GM18868 (cell line): Measurements from ENCODE around the gene MERTK.
"Not testable (repeated sequence)": the region's sequence is repeated elsewhere in the genome, so short reads cannot be mapped to it uniquely, and the experiment has no call there.

Experiments used
- ATAC-seq: cut with Tn5 transposase; IDR thresholded peaks from one replicate; pipeline ENCODE4 v1.9.1; 2021; ENCODE audit warnings: mild to moderate bottlenecking, moderate library complexity; ENCODE audit not compliant: unreplicated experiment

MERTK gene

DNA sequence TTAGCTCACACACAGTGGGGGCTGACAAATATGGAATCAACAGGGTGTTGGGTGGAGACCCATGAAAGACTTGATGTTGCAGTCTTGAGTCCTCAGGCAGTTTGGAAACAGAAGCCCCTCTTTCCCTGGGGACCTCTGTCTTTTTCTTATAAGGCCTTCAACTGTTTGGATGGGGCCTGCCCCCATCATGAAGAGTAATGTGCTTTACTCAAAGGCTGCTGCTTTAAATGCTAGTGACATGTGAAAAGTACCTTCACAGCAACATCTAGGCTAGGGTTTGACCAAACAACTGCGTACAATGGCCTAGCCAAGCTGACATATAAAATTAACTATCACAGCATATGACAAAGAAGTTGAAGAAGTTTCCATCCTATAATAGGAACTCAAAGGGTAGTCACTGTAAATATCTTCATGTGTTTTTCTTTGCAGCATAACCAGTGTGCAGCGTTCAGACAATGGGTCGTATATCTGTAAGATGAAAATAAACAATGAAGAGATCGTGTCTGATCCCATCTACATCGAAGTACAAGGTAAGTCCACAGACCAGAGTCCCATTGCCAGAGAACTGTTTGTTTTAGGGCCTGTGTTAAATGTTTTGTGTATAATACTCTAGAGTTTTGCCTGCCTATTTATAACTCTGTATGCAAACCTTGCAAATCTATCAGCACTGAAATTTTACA is 46.3 kb downstream of the MERTK start:
- no peak for ATAC-seq

DNA sequence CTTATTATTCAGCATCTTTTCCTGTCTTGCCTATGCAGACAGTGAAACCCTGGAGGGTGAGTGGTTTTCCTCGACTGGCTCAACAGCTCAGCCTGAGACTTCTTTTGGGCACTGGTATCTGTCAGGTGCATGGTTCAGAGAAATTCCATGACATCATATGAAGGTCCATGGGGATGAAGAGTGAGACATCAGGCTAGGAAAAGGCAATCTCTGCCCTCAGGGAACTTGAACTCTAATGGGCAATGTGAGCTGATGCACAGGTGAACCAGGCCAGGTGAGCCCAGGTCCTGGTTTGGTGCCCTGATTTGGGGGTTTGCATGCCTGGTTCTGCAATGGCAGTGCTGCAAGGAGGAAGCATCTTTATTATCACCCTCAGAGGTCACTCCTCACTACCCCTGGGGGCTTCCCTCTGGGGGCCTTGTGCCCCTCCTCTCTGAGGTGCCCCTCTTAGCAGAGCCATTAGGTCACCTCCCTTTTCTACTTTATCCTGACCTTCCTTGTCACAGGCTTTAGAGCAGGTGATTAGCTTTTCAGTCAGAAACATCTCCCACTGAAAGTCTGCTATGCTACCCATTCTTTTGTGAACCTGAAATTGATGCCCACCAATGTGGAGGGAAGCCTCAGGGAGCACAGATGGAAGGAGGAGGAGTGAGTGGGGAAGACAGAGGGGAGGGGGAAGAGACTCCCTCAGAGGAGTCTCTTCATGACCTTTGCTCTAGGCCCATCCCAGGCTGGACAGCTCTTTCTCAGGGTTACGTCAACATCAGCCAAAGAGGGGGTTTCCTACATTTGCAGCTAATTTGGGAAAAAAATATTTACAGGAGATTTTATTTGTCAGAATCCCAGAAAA is 47.3 kb downstream of the MERTK start:
- no peak for ATAC-seq

DNA sequence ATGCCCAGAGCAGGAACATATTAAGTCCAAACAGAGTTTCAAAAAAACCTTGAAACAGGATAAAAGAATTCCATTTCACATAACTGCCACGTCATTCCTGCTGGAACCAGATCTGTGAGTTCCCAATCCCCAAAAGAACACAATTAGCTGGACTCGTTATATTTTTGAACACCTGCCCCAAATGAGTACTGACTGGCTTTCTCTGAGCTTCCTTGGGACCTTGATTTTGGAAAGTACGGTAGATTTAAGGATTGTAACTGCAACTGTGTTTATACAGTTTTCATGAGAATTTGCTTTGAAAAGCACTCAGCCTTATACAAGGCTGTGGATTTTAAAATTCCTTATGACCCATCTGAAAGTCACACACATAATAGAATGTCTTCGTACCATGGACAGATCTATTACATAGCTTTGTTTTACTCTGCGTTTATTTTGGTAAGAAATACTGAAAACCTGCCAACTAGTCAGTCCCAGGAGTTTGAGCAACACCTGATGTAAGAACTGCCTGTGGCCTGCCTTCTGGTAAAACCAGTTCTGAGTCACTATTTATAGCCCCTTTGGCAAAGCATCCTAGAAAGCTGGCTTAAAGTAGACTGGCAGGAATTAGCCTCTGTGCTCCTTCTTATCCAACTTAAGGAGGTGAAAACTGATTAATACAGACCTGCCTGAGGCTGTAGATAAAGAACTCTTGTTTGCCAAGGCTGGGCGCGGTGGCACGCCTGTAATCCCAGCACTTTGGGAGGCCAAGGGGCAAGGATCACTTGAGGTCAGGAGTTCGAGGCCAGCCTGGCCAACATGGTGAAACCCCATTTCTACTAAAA is 48.1 kb downstream of the MERTK start:
- no peak for ATAC-seq

DNA sequence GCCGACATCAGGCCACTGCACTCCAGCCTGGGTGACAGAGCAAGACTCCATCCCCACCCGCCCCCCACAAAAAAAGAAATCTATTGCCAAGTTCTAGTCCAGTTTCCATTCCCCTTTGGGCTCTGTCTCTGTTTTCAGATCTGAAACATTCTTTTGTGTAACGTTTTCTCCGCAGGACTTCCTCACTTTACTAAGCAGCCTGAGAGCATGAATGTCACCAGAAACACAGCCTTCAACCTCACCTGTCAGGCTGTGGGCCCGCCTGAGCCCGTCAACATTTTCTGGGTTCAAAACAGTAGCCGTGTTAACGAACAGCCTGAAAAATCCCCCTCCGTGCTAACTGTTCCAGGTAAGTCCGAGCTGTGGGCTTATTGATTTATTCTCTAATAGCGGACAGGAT is 48.8 kb downstream of the MERTK start:
- no peak for ATAC-seq

DNA sequence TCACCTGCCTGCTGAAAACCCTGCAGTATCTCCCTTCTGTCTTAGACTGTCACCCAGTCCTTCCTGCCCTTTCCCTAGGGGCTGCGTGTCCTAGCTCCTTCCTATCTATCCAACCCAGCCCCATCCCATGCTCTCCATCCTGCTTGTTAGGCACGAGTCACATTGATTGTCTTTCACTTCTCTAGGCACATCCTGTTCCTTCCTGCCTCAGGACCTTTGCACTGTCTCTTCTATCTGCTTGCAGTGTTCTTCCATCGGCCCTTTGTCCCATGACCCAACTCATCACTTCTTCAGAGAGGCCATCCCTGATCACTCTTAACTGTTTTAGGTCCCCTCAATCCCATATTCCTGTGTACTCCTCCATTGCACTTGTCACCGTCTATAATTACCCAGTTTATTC is 50.4 kb downstream of the MERTK start:
- ATAC-seq = no peak

DNA sequence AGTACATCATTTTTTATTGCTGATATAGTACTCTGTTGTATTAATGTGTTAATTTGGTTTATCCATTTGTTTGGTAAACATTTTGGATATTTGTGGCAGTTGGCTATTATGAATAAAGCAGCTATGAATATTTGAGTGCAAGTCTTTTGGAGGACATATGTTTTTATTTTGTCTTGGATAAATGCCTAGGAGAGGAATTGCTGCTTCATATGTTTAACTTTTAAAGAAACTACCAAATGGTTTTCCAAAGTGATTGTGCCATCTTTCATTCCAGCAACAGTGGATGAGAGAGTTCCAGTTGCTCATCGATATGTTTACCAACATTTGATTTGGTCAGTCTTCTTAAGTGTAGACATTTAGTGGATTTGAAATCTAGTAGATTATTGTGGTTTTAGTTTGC is 51.8 kb downstream of the MERTK start:
- no peak for ATAC-seq

DNA sequence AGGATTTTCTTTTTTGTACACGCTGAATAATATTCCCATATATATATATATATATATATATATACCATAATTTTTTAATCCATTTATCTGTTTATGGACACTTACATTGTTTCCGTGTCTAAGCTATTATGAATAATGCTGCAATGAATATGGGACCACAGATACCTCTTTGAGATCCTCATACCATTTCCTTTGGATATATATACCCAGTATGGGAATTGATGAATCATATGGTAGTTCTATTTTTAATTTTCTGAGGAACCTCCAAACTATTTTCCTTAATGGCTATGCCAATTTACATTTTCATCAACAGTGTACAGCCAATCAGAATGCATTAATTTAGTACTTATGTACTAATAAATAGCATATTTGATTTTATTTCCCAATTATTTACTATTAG is 53.1 kb downstream of the MERTK start:
- ATAC-seq = no peak

DNA sequence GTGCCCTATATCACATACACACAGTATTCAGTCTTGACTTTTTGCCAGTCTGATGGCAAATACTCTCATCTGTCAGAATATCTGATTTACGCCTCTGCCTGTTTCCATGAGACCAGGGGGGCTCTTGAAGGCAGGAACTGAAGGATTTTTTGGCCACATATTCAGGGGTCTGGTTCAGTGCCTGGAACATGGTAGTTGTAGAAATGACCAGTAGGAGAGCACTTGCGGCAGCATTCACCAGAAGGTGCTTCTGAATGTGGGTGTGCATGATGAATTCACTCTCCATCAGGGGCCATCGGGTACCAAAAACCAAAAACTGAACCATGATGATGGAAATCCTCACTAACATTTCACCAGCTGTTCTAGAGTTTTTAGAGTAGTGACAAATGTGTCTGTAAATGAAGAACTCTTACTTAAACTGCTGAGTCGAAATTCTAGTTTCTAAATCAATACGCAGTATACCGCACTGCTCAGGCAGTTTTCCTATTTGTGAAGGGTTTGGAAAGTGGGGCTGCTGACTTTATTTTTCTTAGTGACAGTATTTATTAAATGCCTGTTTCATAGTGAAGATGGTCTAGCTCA is 54.6 kb downstream of the MERTK start:
- ATAC-seq = no peak

DNA sequence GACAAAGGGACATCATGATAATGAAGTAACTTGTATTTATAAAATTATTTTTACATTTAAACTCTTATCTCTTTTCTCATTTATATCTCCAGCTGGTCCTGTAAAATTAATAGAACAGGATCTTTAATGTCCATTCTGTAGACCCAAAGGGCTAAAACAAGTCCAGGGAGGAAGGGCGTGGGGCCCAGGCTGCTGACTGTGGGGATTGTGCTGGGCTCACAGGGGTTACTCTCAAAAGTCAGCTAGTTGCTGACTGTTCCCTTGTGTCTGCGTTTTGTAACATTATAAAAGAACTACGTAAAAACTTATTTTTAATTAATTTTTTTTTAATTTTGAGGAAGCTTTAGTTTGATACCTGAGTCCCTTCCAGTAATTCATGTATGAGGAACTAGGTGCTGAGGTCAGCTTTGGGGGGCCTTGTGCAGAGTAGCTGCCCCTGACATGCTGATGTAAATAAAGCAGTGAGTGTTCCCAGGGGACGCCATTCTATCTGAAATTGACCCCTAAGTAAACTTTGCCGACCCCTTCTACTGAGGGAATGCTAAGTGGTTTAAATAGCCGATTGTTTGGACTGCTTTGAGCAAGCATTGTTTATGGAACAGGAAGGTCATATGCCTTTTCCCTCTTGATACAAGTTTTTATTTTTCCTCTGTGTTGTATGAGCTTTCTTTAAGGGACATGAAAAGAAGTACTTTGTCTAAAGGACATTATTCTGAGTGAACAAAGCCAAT is 56.4 kb downstream of the MERTK start:
- ATAC-seq = no peak

DNA sequence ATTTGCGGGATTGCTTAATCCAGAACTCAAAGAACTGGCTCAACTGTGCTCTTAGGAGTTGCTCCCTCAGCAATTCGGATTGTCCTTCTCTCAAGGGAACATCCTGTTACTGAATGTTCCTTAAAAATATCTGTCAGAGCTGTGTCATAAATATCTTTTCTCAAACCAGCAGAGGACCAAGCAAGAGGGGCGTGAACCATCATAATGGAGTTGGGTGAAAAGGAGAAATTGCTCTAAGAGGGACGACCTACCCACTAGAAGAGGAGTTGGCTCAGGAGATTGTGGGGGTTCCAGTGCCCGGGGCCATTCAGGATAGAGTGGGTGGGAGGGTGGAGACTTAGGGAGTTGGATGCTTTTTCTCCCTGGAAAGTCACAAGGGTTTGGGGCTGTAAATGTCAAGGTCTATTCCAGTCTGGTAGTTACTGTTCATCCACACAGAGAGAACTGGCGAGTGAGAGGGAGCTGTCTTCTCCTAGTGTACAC is 59.5 kb downstream of the MERTK start:
- no peak for ATAC-seq

DNA sequence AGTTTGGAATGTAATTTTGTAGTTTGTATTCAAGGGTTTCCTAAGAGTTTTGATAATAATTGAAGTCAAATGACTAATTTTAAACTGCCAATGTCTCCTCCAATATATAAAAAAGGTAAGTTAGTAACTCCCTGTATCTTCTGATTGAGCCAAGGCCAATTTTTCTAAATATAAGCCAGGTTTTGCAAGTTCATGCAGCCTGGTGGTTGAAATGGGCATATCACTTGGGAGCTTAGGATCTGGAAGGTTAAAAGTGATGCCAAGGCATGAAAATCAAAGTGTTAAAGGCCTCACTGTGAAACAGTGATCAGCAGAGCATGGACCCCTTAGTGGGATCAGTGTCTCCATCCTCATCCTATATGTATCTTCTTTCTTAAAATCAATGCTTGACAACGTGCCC is 60.5 kb downstream of the MERTK start:
- no peak for ATAC-seq

DNA sequence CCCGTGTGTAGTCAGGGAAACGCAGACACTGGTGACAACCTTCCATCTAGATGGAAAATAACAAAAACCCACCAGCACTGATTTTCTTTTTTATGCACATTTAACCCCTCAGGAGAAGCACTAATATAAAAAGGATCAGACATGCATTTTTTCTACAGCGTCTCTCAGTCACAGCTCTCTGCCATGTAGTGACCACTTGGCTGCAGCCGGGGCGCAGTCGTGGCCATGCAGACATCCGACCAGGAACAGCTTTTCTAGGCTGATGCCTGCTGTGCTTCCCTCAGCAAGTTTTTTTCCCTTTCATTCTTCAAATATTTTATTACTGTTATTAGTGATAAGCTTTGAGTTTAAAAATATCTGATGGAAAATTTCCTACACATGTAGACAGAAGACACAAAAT is 63.3 kb downstream of the MERTK start:
- no peak for ATAC-seq

DNA sequence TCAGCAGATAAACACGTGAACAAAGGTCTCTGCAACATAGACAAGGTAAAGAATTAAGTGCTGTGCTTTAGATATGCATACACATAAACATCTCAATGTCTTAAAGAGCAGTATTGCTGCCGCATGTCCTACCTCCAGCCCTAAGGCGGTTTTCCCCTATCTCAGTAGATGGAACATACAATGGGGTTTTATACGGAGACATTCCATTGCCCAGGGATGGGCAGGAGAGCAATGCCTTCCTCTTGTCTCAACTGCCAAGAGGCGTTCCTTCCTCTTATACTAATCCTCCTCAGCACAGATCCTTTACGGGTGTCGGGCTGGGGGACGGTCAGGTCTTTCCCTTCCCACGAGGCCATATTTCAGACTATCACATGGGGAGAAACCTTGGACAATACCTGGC is 64.7 kb downstream of the MERTK start:
- not testable (repeated sequence) for ATAC-seq

DNA sequence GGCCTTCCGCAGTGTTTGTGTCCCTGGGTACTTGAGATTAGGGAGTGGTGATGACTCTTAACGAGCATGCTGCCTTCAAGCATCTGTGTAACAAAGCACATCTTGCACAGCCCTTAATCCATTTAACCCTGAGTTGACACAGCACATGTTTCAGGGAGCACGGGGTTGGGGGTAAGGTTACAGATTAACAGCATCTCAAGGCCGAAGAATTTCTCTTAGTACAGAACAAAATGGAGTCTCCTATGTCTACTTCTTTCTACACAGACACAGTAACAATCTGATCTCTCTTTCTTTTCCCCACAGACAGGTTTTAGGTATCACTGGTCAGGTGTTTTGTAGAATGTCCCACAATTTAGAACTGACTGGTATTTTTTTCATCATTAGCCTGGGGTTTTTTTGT is 65.1 kb downstream of the MERTK start:
- ATAC-seq = not testable (repeated sequence)

DNA sequence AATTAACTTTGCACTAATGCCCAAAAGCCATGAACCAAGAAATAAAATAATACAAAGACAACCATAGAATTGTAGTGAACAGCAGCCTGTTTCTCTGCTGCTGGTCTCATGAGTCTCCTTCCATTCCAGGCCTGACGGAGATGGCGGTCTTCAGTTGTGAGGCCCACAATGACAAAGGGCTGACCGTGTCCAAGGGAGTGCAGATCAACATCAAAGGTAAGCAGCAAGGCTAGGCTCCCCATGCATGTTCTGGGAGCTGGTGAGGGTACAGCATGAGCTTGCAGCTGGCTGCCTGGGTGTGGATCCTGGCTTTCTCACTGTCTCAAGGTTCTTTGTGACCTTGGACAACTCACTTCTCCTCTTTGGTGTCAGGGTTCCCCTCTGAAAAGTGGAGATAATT is 66.7 kb downstream of the MERTK start:
- no peak for ATAC-seq

DNA sequence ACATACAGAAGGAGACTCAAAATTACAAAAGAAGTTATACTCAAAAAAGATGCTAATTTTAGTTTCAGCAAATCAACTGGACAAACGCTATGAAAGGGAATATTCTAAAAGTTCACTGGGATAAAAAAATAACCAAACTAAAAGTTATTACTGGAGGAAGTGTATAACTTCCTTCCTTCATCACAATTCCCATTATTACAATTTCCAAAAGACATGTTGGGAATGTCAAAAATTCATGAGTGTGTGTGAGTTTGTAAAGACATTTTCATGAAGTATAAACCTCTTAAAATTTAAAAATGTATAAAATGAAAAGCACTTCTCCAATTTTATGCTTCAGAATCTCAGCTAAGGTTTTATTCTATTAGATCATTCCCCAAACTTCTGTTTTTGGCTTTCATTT is 67.8 kb downstream of the MERTK start:
- ATAC-seq = no peak

DNA sequence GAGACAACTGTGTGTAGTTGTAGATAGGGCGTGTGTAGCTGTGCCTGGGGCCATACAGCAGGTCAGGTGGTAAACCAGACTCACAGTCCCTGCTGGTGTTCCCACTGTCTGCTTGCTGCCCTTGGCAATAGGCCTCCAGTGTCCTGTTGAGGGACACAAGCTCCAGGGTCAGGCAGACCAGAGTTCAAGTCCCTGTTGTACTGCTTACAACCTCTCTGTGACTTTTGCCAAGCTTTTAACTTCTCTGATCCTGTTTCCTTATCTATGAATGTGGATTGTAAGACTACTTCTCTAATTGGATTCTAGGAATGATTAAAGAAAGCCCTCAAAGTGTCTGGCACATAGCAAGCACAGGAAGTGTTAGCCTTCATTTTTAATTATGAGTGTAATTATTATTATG is 68.6 kb downstream of the MERTK start:
- no peak for ATAC-seq

DNA sequence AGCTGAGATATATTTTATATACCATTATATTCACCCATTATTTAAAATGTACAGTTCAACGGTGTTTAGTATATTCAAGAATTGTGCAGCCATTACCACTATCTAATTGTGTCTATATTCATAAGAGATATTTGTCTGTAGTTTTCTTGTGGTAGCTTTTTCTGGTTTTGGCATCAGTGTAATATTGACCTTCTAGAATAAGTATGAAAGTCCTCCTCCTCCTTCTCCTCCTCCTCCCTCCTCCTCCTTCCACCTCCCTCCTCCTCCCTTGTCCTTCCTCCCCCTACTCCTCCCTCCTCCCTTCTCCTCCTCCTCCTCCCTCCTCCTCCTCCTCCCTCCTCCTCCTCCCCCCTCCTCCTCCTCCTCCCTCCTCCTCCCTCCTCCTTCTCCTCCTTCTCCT is 72.0 kb downstream of the MERTK start:
- ATAC-seq = no peak

DNA sequence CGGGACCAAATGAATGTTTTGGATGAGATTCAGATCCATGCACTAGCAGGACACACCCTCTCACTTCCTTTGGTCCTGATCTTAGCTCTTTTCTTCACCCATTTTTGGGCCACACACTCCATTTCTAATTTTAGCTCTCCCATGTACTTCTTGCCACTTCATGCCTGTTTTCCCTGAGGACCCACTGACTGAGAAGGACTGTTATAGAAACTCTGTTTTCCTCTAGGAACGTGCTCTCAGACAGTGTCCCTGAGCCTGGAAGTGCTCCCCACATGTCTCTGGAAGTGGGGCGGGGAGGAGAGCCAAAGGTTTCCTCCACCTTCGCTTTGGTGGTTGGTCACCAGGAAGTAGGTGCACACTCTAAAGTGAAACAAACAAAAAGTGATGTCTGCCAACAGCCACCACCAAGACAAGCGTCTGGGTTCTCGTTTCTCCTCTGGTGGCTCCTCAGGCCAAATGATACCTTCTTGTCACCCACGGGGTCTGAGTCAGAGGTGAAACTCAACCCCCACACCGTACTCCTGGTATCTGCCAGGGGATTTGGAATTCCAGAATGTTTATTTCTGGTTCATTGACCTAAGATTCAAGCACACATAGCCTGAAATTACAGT is 74.7 kb downstream of the MERTK start:
- ATAC-seq = no peak

DNA sequence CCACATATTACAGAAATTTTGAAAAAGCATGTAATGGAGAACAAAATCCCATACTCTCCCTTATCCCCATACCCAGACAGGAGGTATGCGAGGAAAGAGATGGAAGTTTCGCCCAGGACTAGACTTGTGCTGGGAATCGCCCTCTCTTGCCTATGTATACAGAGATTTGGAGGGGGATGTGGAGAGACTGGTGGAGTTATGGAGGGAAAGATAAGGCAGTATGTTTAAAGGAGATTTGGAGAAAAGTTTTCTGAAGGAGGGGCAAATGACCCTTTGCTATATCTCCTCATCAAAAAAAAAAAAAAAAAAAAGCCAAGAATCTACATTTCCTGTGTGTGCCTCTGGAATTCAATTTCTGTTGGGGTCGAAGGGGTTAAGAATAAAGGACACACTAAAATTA is 75.3 kb downstream of the MERTK start:
- ATAC-seq = no peak
